Esophagus squamous epithelium (tissue), 5 donors: ENCODE data around the gene MTX3. TPM values are rescaled to one million over a fixed set of nuclear protein-coding genes. Genes with fewer than 3 reads are reported as not detected.
A peak's percentile ranks its signal among the peaks of the same experiment; 100 is the strongest.

Experiments used
- DNase-seq: peaks from one replicate; lab custom pipeline; 2025; lab: John Stamatoyannopoulos, UW
- H3K27ac ChIP-seq, 4 donors: fragments of 200-600 bp; sonication (generic); one replicate each; pipeline ENCODE4 v1.5.1; 2016 to 2019; ENCODE audit warnings: mild to moderate bottlenecking in 1 of 4
- H3K27me3 ChIP-seq, 4 donors: fragments of 200-600 bp; sonication (generic); 1 replicate in 3 of 4; 2 replicates in 1 of 4; pipeline versions ENCODE4 v1.5.1 to v1.6.0; 2017 to 2021; ENCODE audit warnings: antibody characterized with exemption in 1 of 4
- H3K36me3 ChIP-seq, 3 donors: fragments of 200-600 bp; sonication (generic); one replicate each; pipeline ENCODE4 v1.5.1; 2016 to 2019
- H3K4me1 ChIP-seq, 3 donors: fragments of 200-600 bp; sonication (generic); one replicate each; pipeline ENCODE4 v1.5.1; 2017 to 2019
- H3K4me3 ChIP-seq, 4 donors: fragments of 200-600 bp; sonication (generic); 1 replicate in 3 of 4; 2 replicates in 1 of 4; pipeline ENCODE4 v1.5.1; 2016 to 2019; ENCODE audit warnings: mild to moderate bottlenecking in 2 of 4, moderate library complexity in 1 of 4
- H3K9me3 ChIP-seq, 3 donors: fragments of 200-600 bp; sonication (generic); one replicate each; pipeline ENCODE4 v1.5.1; 2016 to 2019
- CTCF ChIP-seq, 6 experiments: fragments of 450-650 bp in 4 of 6; fragments of 200-600 bp in 2 of 6; sonication (generic) in 2 of 6; IDR thresholded peaks; one replicate each; pipeline ENCODE4 v1.5.1; 2016 to 2019; ENCODE audit warnings: antibody characterized with exemption in 6 of 6, mild to moderate bottlenecking in 4 of 6, moderate library complexity in 4 of 6
- POLR2A ChIP-seq, 4 donors: fragments of 450-650 bp; IDR thresholded peaks; one replicate each; pipeline ENCODE4 v1.6.1; 2017; ENCODE audit warnings: antibody characterized with exemption in 4 of 4, mild to moderate bottlenecking in 4 of 4, moderate library complexity in 3 of 4
- WGBS, 2 donors: methylation state at CpG; one replicate each; pipeline ENCODE4 v1.1.5; 2018; 5-methylcytosine and 5-hydroxymethylcytosine counted together
- intact Hi-C: fragments of 100-400 bp; cut with DNase I; formaldehyde crosslinking; loops from one replicate; pipeline ENCODE4 v1.15.0; 2022
- total RNA-seq, 4 donors: library from RNA; depleted of rRNA; stranded (reverse); fragments of >200 nt; gene quantifications; one replicate each; pipeline ENCODE4 v1.1.0, GENCODE V29; 2016
- donor health status: DM: yes; HTN: yes; CAD: no.

The MTX3 gene
- total RNA-seq, 4 donors from 2014 or later, result 6.5 to 15.8 (median 12.3) TPM

- peaks cover 0 to 64% (median 0%) of the 10 kb centered on the region in 4 donors for H3K27me3 ChIP-seq
- H3K36me3 ChIP-seq, result no peaks in the 10 kb centered on the region
- H3K4me3 ChIP-seq, result no peak overlapping the region
- no peak for DNase-seq
- peaks cover 0 to 10% (median 0%) of the 10 kb centered on the region in 3 donors for H3K4me1 ChIP-seq
- no peak for TF ChIP-seq POLR2A (IDR thresholded peaks at IDR 0.05)
- TF ChIP-seq CTCF (IDR thresholded peaks at IDR 0.05), result no peak
- H3K9me3 ChIP-seq, result no peaks in the 10 kb centered on the region
- WGBS, 2 donors, result 81 to 84% methylated on average over 5 of the region's 7 CpGs
- intact Hi-C loops, result no loop called here
- no peak overlapping the region for H3K27ac ChIP-seq
Observed at GRCh38 chr5:80035839-80036238, 44.8 kb upstream of the MTX3 start.

- no peak within 1 kb of the TSS for H3K27ac ChIP-seq
- H3K4me3 ChIP-seq, result peak within 1 kb of the TSS in 3 of 4 donors; percentile 16 to 60 (median 38)
- peaks cover 0 to 69% (median 0%) of the 10 kb centered on the region in 4 donors for H3K27me3 ChIP-seq
- intact Hi-C loops, result no loop called here
- H3K9me3 ChIP-seq, result no peaks in the 10 kb centered on the region
- TF ChIP-seq POLR2A (IDR thresholded peaks at IDR 0.05) (no peak), CTCF (IDR thresholded peaks at IDR 0.05) (no peak)
- WGBS, 2 donors, result 15 to 16% methylated on average over 19 to 23 of the region's 76 CpGs
- H3K4me1 ChIP-seq, result peaks cover 0 to 10% (median 0%) of the 10 kb centered on the region in 3 donors
- no peaks in the 10 kb centered on the region for H3K36me3 ChIP-seq
- no peak for DNase-seq
Observed at GRCh38 chr5:80034962-80035821, 44.1 kb upstream of the MTX3 start, which contains the start of gene THBS4. Gene THBS4 (plus strand): TSS chr5:80035348. CDS start chr5:80035538, 190 bp downstream.

GRCh38 chr5:80034559-80034958 is 43.5 kb upstream of the MTX3 start:
- Histone ChIP-seq H3K4me3 (peak overlapping the region in 2 of 4 donors; percentile 16 to 60), H3K9me3 (no peaks in the 10 kb centered on the region), H3K36me3 (no peaks in the 10 kb centered on the region), H3K4me1 (peaks cover 0 to 10% (median 0%) of the 10 kb centered on the region in 3 donors), H3K27me3 (peaks cover 0 to 67% (median 0%) of the 10 kb centered on the region in 4 donors), H3K27ac (no peak overlapping the region)
- no peak for TF ChIP-seq CTCF (IDR thresholded peaks at IDR 0.05)
- TF ChIP-seq POLR2A (IDR thresholded peaks at IDR 0.05), result no peak
- intact Hi-C loops, result no loop called here
- no peak for DNase-seq
- WGBS, 2 donors, result 46 to 55% methylated on average over 8 of the region's 8 CpGs

- Histone ChIP-seq H3K27ac (no peak overlapping the region), H3K9me3 (no peaks in the 10 kb centered on the region), H3K4me1 (peaks cover 0 to 10% (median 0%) of the 10 kb centered on the region in 3 donors), H3K27me3 (peaks cover 0 to 65% (median 0%) of the 10 kb centered on the region in 4 donors), H3K36me3 (no peaks in the 10 kb centered on the region), H3K4me3 (no peak overlapping the region)
- DNase-seq, result no peak
- intact Hi-C loops, result no loop called here
- TF ChIP-seq POLR2A (IDR thresholded peaks at IDR 0.05) (no peak), CTCF (IDR thresholded peaks at IDR 0.05) (no peak)
Observed at GRCh38 chr5:80033513-80033912, 42.5 kb upstream of the MTX3 start.

- Histone ChIP-seq H3K27ac (no peak overlapping the region), H3K4me3 (no peak overlapping the region), H3K27me3 (peaks cover 0 to 47% (median 0%) of the 10 kb centered on the region in 4 donors), H3K9me3 (no peaks in the 10 kb centered on the region), H3K4me1 (peaks cover 0 to 10% (median 0%) of the 10 kb centered on the region in 3 donors), H3K36me3 (no peaks in the 10 kb centered on the region)
- intact Hi-C loops, result no loop called here
- no peak for TF ChIP-seq POLR2A (IDR thresholded peaks at IDR 0.05)
- TF ChIP-seq CTCF (IDR thresholded peaks at IDR 0.05), result no peak
- WGBS, 2 donors, result 65 to 67% methylated on average over 1 of the region's 1 CpG
- no peak for DNase-seq
Observed at GRCh38 chr5:80031109-80031508, 40.0 kb upstream of the MTX3 start.
